Daoy (cell line): Measurements from ENCODE around the gene DTX1. TPM values are rescaled to one million over a fixed set of nuclear protein-coding genes. Genes with fewer than 3 reads are reported as not detected.

Experiments
- DNase-seq: peaks from one replicate; pipeline ENCODE4 v3.0.0-alpha.2; 2015; ENCODE audit warnings: low read depth
- total RNA-seq: library from RNA; depleted of rRNA; stranded (reverse); fragments of >200 nt; shearing (Covaris generic); gene quantifications from 2 replicates; pipeline ENCODE4 v1.2.3, GENCODE V29; 2014

The DTX1 gene
- total RNA-seq, 1 experiment from 2014 or later = 2.3 TPM

GRCh38 chr12:113114447-113115178, 58.1 kb downstream of the DTX1 start:
- DNase-seq = no peak

DNA sequence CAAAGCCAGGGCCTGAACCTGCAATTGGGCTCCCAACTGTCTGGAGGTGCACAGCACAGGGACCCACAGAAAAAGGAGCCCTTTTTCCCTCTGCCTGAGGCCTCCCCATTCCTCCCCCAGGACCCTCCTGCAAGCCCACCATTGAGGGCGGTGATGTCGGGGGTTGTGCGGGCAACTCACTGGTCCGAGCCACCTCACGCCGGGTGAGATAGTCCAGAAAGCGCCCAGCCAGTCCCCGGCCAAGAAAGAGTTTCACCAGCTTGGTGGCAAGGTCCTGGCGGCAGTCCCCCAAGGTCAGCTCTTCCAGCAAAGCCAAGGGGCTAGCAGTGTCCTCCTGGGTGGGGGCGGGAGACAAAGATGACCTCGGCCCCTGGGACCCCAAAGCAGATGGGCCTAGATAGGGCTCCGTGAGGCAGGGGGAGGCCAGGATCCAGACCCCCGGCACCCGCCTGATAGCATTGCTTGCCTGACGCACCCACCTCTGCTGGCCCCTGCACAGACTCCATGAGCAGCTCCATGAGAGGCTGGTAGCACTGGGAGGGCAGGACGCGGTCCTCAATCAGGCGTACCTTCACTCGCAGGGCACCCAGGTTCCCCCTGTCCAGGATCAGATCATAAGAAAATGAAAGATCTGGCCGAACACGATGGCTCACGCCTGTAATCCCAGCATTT, 59.1 kb downstream of the DTX1 start:
- DNase-seq = no peak

DNA sequence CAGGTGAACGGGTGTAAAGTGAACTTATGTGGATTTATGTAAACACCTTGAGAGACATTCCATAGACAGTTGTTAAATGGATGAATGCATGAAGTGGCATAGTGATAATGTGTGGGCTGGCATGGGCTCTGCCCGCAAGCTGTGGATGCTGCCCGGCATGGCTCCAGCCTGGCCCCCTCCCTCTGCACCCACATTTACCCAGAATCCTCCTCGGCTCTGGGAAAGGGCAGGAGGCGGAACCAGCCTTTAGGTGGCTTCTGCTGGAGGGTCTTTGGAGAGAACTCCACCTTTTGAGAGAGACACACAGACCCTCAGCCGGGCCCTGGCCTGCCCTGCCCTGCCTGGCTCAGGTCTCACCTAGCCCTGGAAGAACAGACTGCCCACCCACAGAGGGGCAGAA, 60.3 kb downstream of the DTX1 start:
- DNase-seq = no peak

- peak; percentile 45 for DNase-seq
These were observed 61.2 kb downstream of the DTX1 start for GRCh38 chr12:113117684-113118083.

- no peak for DNase-seq
These were observed 61.6 kb downstream of the DTX1 start for GRCh38 chr12:113118142-113118541.

- DNase-seq = no peak
These were observed 63.6 kb downstream of the DTX1 start for GRCh38 chr12:113119980-113120669.

DNA sequence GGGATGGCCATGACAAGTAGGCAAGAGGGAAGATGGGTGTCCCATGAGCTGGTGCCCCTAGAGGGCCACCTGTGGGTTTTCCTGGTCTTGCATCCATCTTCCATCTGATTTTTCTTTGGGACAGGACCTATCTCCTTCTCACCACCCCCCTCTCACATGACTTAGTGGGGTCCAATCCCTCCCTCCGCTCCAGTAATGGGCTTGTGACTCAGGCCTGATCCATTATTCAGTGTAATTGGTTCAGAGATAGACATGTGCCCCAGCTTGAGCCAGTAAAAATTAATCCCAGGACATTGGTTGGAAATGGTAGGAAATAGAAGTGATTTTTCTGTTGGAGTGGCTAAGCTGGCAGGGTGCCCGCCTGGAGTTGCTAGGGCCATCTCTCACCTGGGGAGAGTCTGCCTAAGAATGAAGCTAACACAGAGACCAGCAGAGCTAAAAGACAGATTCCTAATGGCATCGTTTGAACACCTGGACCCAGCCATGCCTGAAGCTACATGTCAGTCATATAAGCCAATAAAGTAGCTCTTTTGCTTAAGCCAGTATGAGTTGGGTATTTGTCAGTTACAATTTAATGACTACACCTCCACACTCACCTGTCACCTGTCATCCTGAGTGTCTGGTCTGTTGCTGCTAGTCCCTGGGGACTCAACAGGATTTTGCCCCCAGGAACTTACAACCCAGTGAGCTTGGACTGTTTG, 64.3 kb downstream of the DTX1 start:
- DNase-seq = no peak

- DNase-seq = no peak
These were observed 71.3 kb downstream of the DTX1 start for GRCh38 chr12:113127791-113128199.

DNA sequence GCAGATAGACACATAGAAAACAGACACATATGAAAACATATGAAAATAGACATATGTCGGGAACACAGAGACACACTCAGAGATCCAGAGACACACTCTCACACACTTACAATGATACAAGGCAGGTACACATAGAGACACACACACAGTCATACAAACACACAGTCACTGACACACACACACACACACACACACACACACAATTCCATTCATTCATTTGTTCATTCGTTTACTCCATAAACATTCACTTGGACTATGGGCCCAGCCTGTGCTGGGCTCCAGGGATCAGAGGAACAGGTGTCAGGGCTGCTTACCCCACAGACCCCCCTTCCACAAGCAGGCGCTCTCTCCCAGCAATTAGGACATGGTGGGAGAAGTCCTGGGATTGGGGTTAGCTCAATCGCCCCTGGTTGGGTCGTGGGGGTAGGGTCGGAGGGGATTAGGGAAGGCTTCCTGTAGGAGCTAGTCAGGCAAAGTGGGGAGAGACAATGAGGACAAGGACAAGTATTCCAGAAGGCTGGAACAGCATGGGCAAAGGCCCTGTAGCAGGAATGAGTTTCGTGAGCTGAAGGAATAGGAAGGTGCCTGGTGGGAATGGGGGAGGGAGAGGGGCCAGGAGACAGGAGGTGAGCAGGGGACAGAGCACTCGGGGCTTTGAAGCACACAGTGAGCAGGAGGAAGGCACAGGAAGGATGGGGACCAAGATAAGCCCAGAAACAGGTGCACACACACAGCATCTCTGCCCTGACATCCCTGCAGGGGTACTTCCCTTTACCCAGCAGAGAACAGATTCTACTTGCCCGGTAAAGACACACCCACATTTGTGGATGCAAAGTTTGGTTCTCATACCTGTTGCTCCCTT, 72.5 kb downstream of the DTX1 start:
- DNase-seq = no peak

GRCh38 chr12:113129664-113130456, 73.3 kb downstream of the DTX1 start:
- no peak for DNase-seq

GRCh38 chr12:113130457-113131135, 74.1 kb downstream of the DTX1 start:
- peak; percentile 68 for DNase-seq

- DNase-seq = no peak
These were observed 75.0 kb downstream of the DTX1 start for GRCh38 chr12:113131556-113131955.

GRCh38 chr12:113133036-113133435, 76.5 kb downstream of the DTX1 start:
- DNase-seq = no peak

- no peak for DNase-seq
These were observed 77.1 kb downstream of the DTX1 start for GRCh38 chr12:113133666-113134065.

- no peak for DNase-seq
These were observed 77.5 kb downstream of the DTX1 start for GRCh38 chr12:113134071-113134470.

DNA sequence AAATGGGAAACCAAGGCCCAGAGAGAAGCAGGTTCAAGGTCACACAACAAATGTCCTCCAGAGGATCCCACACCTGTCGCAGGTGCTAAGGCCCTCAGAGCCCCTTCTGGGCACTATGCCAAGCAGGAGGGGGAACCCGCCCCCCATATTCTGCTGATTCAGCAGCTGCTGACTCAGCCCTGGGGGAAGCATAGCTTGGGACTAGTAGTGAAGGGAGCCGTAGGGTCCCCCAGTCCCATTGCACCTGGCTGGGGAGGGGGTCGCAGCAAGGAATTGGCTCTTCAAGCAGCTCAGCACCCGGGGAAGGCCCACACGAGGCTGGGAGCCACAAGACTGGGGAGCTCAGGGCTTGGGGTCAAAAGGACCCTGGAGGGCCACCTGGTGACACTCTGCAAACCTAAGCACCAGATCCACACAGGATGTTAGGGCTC, 78.0 kb downstream of the DTX1 start:
- no peak for DNase-seq

DNA sequence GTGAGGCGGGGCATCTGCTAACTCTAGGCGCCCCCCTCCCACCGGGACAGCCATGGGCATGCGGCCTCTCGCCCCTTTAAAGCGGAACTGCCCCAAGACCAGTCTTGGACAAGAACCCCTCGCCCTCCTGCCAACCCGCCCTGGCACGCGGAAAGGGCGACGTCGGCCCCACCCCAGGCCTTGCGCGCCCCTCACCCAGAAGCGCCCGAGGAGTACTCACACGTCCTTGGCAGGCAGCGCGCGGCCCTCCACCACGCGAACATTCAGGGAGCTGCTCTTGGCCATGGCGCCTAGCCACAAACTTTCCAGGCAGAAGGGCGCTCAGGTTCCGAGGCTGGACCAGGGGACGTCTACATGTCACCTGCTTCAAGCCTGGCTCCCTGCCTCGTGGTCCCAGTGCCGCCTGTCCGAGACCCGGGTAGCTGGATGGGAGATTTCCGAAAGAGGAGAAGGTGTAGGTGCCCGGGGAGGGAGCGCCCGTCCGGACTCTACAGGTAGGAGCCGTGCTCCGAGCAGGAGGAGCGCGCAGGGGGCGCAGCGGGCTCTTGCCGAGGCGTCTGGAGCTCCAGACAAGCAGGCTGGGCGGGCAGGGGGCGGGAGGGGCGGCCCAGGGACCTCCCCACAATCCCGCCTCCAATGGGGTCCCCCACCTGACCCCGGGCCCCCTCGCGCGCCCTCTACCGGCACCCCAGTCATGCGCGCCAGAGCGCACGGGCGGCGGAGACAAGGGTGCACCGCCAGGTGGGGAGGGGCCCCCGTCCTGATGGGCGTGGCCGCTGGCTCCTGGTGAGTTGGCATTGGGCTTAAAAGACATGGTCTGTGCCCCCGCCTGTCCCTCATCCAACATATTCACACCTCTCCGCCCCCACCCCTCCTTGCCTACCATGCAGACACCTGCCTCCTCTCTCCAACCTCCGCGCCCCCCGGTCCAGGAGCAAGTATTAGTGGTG, 78.9 kb downstream of the DTX1 start, which contains the start of gene RASAL1:
TSS of gene RASAL1 (minus strand) at position 584 of the 950 bp plus-strand sequence. CDS start at position 285, 299 bp downstream.
- peak; percentile 76 for DNase-seq
